Mononuclear cell (primary cell): ENCODE results near the gene ATP1B3. TPM values are rescaled to one million over a fixed set of nuclear protein-coding genes. Genes with fewer than 3 reads are reported as not detected.

ENCODE experiments used
- H3K27me3 ChIP-seq: 2 replicates; pipeline ENCODE4 v1.6.0; 2011; ENCODE audit warnings: low read length, control low read depth; ENCODE audit not compliant: insufficient read depth
- H3K4me1 ChIP-seq: 2 replicates; pipeline ENCODE4 v1.5.1; 2011; ENCODE audit warnings: mild to moderate bottlenecking, low read length, control low read depth; ENCODE audit not compliant: insufficient read depth
- H3K4me3 ChIP-seq: 2 replicates; pipeline ENCODE4 v1.5.1; 2011; ENCODE audit warnings: mild to moderate bottlenecking, low read length, moderate library complexity
- H3K9me3 ChIP-seq: 2 replicates; pipeline ENCODE4 v1.5.1; 2011; ENCODE audit warnings: low read depth, mild to moderate bottlenecking, control low read depth, low read length
- total RNA-seq: library from RNA; depleted of rRNA; stranded (reverse); fragments of >200 nt; gene quantifications from one replicate; pipeline ENCODE4 v1.2.3, GENCODE V29; 2012

The ATP1B3 gene
- total RNA-seq, 1 donor, result 16.8 TPM

GRCh38 chr3:141938011-141938500, 61.6 kb downstream of the ATP1B3 start:
- Histone ChIP-seq H3K4me1 (peaks cover 7% of the 10 kb centered on the region), H3K4me3 (no peak overlapping the region), H3K27me3 (no peaks in the 10 kb centered on the region), H3K9me3 (no peaks in the 10 kb centered on the region)

- H3K27me3 ChIP-seq, result no peaks in the 10 kb centered on the region
- H3K9me3 ChIP-seq, result no peaks in the 10 kb centered on the region
- no peak overlapping the region for H3K4me3 ChIP-seq
- H3K4me1 ChIP-seq, result peaks cover 7% of the 10 kb centered on the region
Measured at GRCh38 chr3:141939759-141940158, 63.3 kb downstream of the ATP1B3 start.

- H3K27me3 ChIP-seq, result no peaks in the 10 kb centered on the region
- no peaks in the 10 kb centered on the region for H3K9me3 ChIP-seq
- H3K4me3 ChIP-seq, result no peak overlapping the region
- peaks cover 7% of the 10 kb centered on the region for H3K4me1 ChIP-seq
Measured at GRCh38 chr3:141940194-141940776, 63.8 kb downstream of the ATP1B3 start.

GRCh38 chr3:141941093-141941492, 64.7 kb downstream of the ATP1B3 start:
- no peak overlapping the region for H3K4me3 ChIP-seq
- H3K9me3 ChIP-seq, result no peaks in the 10 kb centered on the region
- H3K4me1 ChIP-seq, result peaks cover 7% of the 10 kb centered on the region
- no peaks in the 10 kb centered on the region for H3K27me3 ChIP-seq

GRCh38 chr3:141942006-141942405, 65.6 kb downstream of the ATP1B3 start:
- H3K4me3 ChIP-seq, result no peak overlapping the region

GRCh38 chr3:141945726-141946485, 69.5 kb downstream of the ATP1B3 start:
- H3K4me1 ChIP-seq, result peaks cover 6% of the 10 kb centered on the region
- no peaks in the 10 kb centered on the region for H3K9me3 ChIP-seq
- H3K27me3 ChIP-seq, result no peaks in the 10 kb centered on the region
- H3K4me3 ChIP-seq, result no peak overlapping the region

More at GRCh38 chr3:141942006-141942405, 65.6 kb downstream of the ATP1B3 start:
- no peaks in the 10 kb centered on the region for H3K27me3 ChIP-seq
- peaks cover 7% of the 10 kb centered on the region for H3K4me1 ChIP-seq
- no peaks in the 10 kb centered on the region for H3K9me3 ChIP-seq

- Histone ChIP-seq H3K4me3 (no peak overlapping the region), H3K4me1 (no peaks in the 10 kb centered on the region), H3K27me3 (no peaks in the 10 kb centered on the region), H3K9me3 (no peaks in the 10 kb centered on the region)
Measured at GRCh38 chr3:141949399-141949798, 73.0 kb downstream of the ATP1B3 start.

GRCh38 chr3:141949972-141950371, 73.5 kb downstream of the ATP1B3 start:
- no peaks in the 10 kb centered on the region for H3K4me1 ChIP-seq
- H3K4me3 ChIP-seq, result no peak overlapping the region
- no peaks in the 10 kb centered on the region for H3K27me3 ChIP-seq
- H3K9me3 ChIP-seq, result no peaks in the 10 kb centered on the region

GRCh38 chr3:141950572-141951493, 74.4 kb downstream of the ATP1B3 start:
- no peaks in the 10 kb centered on the region for H3K9me3 ChIP-seq
- no peaks in the 10 kb centered on the region for H3K27me3 ChIP-seq
- no peaks in the 10 kb centered on the region for H3K4me1 ChIP-seq
- no peak overlapping the region for H3K4me3 ChIP-seq

- Histone ChIP-seq H3K9me3 (no peaks in the 10 kb centered on the region), H3K27me3 (no peaks in the 10 kb centered on the region), H3K4me3 (no peak overlapping the region), H3K4me1 (no peaks in the 10 kb centered on the region)
Measured at GRCh38 chr3:141952611-141953010, 76.2 kb downstream of the ATP1B3 start.

- Histone ChIP-seq H3K4me1 (no peaks in the 10 kb centered on the region), H3K27me3 (no peaks in the 10 kb centered on the region), H3K9me3 (no peaks in the 10 kb centered on the region), H3K4me3 (no peak overlapping the region)
Measured at GRCh38 chr3:141955175-141955574, 78.7 kb downstream of the ATP1B3 start.

GRCh38 chr3:141959589-141960554, 83.4 kb downstream of the ATP1B3 start:
- Histone ChIP-seq H3K9me3 (no peaks in the 10 kb centered on the region), H3K27me3 (no peaks in the 10 kb centered on the region), H3K4me3 (no peak overlapping the region), H3K4me1 (no peaks in the 10 kb centered on the region)

GRCh38 chr3:141960731-141961130, 84.3 kb downstream of the ATP1B3 start:
- no peak overlapping the region for H3K4me3 ChIP-seq
- H3K4me1 ChIP-seq, result no peaks in the 10 kb centered on the region
- no peaks in the 10 kb centered on the region for H3K27me3 ChIP-seq
- H3K9me3 ChIP-seq, result no peaks in the 10 kb centered on the region

- H3K4me1 ChIP-seq, result no peaks in the 10 kb centered on the region
- H3K4me3 ChIP-seq, result no peak overlapping the region
Measured at GRCh38 chr3:141963301-141963700, 86.9 kb downstream of the ATP1B3 start.

More at GRCh38 chr3:141963301-141963700, 86.9 kb downstream of the ATP1B3 start:
- Histone ChIP-seq H3K27me3 (no peaks in the 10 kb centered on the region), H3K9me3 (no peaks in the 10 kb centered on the region)
